HG02938 (cell line): ENCODE results near the gene SLC10A6.

ENCODE experiments used
- ATAC-seq: cut with Tn5 transposase; IDR thresholded peaks from one replicate; pipeline ENCODE4 v1.9.1; 2021; ENCODE audit warnings: mild to moderate bottlenecking, moderate library complexity; ENCODE audit not compliant: unreplicated experiment

The SLC10A6 gene

DNA sequence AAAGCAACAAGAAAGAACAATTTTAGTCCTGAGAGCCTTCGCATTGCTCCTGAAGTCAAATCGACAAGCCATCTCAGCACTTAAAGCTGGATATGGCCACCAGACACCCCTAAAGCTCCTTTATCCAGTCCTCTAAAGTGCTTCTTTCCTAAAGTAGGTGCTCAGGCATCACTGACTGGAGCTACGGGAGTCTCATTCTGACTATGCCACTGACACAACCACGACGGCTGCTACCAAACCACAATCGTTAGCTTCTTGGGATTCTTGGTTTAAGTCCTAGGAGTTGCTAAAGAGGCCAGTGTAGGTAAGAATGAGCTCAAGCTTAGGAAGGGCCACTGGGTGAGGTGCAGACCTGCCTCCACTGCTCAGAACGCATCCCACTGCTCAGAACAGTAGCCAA lies 1.0 kb downstream of the SLC10A6 start:
- ATAC-seq: no peak

DNA sequence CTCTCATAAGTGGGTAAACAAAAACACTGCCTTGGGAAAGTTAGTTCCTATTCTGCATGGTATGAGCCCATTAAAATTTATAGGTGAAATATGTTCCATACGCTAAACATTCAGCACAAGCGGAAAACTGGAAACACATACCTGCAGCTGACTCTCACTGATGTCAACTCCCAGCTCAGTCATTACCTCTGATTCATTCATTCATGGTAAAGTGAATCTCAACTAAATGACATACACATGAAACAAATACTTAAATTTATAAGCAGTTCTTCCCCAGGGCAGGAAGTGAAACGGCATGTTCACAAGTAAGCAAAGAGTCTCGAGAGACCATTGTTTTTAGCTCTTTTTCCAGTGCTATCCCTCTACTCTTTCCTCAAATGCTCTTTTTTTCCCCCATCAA lies 1.6 kb downstream of the SLC10A6 start:
- no peak for ATAC-seq

DNA sequence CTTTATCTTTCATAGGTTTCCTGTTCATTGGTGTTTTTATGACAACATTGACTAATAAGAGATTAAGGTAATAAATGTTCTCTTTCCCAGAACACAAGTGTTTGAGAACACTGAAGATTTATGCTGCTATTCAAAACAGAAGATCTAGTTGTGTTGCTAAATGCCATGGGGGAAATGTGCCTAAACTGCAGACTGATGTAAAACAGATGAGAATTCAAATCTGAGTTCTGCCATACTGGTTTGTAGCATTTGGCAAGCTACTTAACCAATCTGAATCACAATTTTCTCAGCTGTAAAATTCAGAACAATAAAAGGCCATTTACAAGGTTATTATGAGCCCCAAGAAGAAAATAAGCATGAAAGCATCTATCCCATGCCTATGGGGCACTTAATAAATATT lies 2.3 kb downstream of the SLC10A6 start:
- ATAC-seq: no peak

DNA sequence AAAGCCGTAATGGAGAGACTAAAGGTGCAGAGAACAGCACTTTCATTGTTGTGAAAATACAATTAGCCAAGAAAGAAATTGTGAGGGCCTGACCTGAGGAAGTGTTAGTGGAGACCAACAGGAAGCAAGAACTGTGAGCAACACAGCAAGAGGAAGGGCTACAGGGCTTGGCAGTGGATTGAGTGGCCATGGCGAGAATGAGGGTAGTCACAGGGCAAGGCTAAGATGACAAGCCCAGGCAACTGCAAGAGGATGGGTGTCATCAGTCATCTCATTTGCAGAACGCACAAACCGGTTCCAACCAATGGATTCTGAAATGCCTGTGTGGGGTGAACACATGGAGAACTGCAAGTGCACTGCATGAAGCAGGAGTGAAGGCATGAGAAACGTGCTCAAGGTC lies 3.6 kb downstream of the SLC10A6 start:
- ATAC-seq: no peak

DNA sequence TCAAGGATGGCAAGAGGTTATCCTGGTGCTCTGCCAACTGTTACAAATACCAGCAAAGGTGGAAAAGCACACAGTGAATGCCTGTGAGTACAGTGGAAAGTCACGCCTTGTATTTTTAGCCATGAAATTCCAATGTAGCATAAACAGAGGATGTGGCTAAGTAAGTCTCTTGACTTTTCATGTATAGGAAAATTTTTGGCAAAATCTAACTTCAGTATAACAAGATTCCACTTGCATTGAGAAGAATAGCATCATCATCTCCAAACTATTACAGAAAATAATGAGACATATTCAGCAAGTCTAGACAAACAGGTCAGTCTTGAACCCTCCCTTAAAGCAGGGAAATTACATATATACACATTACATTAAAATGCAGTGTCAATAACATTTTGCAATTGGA lies 7.9 kb downstream of the SLC10A6 start:
- no peak for ATAC-seq

DNA sequence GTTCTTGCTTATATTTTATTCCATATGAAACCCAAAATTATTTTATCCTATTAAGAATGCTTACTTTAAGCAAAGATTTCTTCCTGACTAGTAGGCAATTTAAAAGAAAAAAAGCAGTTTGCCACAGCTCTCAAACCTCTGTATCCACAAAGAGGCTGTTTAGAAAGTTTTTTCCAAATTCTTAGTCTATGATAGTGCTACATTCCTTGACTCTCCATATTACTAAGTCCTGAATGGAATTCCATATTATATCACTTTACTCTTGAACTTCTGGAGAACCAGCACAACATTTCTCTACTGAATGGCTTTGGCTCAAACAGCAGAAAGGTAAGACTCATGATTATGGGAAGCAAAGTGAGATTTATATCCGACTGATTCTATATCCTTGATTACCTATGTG lies 8.3 kb downstream of the SLC10A6 start:
- no peak for ATAC-seq

DNA sequence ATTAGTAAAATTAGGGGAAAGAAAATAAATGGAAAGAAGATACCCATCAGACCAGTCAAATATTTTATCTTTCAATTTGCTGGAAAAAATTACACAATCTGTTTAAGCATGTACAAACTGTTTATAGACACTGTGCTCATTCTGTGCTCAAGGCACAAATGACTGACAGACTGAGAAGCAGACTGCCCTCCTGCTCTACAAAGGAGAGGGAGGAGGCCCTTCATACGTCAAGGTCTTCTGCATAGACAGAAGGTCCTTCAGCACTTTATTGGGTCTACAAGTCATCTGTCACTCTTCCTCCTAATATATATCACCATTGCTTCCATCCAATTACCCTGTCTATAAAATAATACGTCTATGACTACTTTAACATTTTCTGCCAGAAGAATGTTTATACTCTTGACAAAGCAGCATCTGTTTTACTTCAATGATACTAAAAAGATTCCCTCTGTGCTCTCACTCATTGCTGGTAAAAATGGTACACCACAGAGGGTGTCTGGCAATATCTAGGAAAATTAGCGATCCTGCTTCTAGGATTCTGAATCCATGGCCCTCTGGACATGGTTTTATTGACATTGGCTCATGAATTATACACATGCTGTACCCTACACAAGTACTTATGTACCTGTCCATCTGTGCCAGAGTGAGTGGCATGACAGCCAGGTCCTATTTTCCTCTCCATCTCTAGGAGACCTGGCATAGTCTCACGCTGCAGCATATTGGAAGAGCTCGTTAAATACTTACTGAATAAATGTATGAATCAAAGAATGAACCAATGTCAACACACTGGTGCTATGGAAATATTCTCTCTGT lies 11.3 kb downstream of the SLC10A6 start:
- no peak for ATAC-seq

DNA sequence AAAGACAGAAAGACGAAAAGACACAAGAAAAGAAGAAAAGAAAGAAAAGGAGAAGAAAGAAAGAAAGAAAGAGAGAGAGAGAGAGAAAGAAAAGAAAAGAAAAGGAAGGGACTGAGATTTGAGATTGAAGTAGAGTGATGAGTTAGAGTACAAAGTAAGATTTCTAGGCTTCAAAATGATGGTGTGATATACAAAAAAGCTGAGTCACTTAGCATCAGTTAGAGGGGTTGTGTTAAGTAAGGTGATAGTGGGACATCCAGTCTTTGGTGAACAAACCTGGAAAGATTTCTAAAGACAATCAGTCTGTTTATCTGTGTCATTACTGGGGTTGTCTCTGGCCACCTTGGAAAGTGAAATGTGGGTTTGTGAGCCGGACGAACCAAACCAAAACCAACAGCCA lies 13.5 kb downstream of the SLC10A6 start:
- no peak for ATAC-seq

DNA sequence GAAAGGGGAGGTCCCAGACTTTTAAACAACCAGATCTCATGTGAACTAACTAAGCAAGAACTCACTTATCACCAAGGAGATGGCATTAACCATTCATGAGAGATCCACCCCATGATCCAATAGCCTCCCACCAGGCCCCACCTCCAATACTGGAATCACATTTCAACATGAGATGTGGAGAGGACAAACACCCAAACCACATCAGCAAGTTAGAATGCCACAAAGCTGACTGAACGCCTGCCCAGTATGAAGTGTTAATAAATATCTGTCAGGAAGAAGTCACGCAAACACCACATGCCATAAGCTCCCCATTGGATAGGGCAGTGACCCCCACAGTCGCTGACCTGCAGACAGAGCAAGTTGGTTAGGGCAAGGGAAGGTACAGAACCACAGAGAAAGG lies 14.3 kb downstream of the SLC10A6 start:
- no peak for ATAC-seq

DNA sequence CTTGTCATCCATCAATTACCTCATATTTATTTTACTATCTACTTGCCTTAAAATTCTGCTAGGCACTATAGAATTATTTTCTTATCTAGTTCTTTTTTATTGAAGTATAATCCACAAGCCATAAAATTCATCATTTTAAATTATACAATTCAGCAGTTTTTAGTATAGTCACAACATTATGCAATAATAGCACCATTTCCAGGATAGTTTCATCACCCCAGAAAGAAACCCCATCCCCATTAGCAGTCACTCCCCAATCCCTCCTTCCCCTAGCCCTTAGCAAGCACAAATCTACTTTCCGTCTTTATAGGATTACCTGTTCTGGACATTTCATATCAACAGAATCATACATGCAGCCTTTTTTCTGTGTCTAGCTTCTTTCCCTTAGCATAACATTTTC lies 15.6 kb downstream of the SLC10A6 start:
- ATAC-seq: no peak

DNA sequence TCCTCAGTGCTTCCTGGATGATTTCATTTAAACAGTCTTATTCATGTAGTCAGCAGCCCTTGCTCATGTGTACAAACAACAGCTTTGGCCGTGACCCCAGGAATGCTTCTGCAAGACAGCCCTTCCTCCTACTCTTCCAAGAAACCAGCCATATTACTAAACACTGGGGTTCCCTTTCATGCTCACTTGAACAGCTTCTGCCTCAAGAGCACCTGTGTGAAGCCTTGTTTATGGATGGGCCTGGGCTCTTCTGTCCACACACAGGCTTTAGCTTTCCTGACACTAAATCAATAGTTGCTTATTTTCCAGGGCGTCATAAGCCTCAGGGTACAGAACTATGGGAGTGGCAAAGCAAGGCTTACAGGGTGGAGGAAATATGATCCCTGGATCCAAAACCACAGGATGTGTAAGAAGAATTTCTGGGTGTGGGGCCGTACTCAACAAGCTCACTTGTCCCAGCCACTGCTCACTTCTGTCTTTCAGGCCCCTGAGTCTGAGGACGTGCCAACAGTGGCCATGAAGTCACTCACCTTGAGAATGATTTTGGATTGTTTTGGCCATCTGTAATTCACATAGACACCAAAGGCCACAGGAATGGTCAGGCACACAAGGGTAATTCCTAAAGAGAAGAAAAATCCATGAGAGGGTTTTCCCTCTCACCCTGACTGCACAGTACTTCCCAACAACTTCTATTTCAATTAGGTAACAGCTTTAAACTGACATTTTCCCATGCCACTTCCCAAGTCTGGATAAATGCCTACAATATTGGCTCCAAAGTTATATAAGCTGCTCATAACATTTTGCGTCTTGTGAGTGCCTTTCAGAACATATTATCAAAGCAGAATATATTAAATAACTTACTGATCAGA lies 17.7 kb downstream of the SLC10A6 start:
- ATAC-seq: no peak

DNA sequence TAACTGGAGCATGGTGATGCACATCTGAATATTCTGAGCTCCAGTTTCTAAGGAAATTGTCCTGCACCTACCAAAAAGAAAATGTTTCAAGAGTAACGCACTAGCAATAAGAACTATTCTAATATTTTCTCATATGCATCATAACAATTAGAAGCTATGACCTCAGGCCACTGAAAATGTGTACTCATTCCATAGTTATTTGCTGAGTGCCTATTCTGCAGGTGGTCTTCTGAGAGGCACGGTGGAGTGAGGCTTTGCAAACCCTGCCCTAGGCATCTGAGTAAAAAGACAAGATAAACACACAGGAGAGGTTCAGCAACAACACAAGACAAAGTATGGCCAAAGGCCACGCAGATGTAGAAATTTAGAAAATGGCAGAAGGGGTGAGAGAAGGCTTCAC lies 23.7 kb downstream of the SLC10A6 start:
- no peak for ATAC-seq

DNA sequence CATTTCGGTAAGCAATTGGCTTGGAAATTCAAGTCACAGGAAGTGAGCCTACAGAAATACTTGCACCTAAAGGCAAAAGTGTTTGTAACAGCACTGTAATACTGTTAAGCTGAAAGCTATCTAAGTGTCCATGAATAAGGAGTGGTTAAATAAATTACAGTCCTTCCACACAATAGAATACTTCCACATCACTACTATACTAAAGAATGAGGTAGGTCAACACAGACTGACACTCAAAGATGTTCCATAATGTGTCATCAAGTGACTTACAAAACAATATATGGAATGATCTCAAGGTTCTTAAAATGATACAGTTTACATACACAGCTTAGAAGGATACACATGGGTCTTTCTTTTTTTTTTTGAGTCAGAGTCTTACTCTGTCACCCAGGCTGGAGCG lies 27.0 kb downstream of the SLC10A6 start:
- ATAC-seq: no peak

DNA sequence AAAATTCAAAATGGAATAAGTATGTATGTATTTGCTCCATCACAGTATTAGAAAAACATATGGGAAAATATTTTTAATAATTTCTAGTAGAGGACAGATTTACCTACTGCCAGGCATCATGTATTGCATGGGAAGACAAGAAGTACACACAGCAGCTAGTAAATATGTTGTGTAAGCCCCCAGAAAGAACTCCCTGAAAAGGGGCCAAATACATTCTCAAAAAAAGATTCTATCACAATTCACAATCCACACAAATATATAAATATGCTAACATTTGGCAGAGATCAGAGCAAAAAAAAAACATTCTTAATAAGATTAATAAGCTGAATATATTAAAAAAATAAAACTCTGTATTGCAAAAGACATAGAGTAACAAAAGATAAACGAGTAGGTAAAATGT lies 28.0 kb downstream of the SLC10A6 start:
- ATAC-seq: no peak

DNA sequence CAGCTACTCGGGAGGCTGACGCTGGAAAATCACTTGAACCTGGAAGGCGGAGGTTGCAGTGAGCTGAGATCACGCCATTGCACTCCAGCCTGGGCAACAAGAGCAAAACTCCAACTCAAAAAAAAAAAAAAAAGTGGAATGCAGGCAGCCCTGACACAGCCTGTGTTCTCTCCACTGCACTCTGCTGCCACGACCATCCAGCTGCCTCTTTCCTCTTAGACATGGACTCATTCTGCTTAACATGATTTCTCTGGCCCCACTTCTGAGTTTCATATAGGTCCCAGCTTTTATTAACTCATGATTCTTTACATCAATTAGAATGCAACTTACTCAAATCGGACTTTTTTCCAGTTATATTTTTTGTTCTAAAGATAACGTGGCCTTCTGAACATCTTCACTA lies 29.6 kb downstream of the SLC10A6 start:
- no peak for ATAC-seq

DNA sequence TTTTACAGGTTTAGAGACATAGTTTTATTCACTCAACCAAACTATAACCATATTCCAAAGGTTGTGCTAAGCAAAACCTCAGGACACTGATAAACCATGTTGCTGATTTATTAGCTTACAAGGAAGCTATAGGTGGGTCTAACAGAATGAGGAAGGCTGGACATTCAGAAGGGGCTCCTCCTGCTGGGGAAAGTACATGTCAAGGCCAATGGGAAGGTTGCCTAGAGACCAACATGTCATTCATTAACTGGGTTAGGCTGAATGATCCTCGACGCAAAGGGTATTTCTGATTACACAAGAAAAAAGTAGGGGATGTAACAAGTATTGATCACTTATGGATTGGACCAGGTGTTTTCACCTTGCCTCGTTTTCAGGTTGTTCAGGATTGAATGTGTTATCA lies 30.3 kb downstream of the SLC10A6 start:
- ATAC-seq: no peak

DNA sequence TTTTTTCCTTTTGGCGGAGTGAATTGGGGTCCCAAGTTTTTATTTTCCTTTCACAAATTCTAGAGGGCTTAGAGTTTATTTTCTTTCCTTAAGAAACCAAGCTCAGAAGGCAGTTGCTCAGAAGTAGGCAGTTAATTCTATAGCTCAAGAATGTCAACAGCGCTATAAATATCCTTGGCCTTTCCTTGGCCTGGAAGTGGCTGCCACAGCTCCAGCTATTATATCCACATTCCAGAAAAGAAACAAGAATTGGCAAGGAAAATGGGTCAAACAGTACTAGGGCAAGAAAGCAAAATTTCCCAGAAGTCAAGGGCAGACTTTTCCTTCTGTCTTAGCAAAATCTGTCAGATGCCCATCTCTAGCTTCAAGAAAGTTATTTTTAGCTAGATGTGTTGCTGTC lies 31.0 kb downstream of the SLC10A6 start:
- ATAC-seq: no peak

DNA sequence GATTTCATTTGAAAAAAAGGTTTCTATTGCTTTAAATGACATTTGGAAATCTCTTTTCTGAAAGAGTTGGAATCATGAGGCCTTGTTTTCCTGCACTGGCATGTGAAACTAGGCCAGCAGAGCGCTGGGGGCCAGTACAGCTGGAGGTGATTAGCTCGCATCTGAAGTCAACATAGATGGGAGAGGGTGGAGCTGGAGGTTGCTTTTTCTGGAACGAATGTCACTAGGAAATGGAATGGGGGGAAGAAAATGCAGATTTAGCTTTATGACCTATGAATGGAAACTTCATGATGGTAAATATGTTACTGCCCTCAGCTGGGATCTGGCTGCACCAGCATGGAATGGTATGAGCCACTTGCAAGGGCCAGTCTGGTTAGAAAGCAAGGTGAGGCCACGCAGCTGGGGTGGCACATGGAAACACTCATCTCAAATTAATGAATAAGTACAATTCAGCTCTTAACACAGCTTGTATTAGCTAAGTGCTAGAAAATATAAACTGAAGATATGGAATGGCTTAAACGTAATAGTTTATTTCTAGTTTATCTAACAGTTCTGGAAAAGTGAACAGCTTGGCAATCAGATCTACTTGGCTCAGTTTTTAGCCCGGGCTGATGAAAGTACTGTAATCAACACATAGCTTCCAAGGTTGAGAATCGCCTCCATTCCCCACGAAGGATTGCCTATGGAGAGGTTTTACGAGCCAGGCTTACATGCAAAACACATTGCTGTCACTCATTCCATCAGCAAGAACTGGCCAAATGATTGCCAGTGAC lies 32.5 kb downstream of the SLC10A6 start:
- ATAC-seq: no peak

DNA sequence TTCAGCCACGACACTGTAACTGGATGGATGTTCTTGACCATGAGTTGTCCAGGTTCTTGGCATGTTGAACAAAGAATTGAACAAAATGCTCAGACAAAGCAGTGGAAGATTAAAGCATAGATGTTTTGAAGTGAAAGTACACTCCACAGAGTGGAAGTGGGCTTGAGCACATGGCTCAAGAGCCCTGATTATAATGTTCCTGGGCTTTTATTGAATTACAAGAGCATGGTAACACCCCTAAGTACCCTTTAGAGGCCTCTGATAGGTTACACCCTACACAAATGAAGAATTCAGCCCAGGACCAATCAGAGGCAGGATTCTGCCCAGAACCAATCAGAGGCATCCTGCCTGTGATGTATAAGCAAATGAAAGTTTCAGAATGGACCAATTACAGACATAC lies 33.5 kb downstream of the SLC10A6 start:
- no peak for ATAC-seq

DNA sequence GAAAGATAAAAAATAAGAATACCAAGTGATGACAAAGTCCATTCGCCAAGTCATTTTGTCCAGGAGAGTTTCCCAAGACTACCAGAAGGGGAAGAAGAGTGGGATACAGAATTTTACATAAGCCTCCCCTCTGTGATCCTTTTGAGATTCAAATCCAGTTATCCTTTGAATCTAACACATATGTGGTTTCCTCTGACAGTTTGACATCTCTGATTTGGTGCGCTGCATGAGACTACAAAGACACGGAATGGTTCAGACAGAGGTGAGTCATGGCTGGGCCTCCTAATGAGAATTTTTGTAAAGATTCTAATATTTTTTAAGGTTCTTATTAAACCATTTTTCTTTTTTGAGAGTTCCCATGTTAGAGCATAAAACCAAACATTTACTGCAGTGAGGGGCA lies 38.3 kb downstream of the SLC10A6 start:
- no peak for ATAC-seq

DNA sequence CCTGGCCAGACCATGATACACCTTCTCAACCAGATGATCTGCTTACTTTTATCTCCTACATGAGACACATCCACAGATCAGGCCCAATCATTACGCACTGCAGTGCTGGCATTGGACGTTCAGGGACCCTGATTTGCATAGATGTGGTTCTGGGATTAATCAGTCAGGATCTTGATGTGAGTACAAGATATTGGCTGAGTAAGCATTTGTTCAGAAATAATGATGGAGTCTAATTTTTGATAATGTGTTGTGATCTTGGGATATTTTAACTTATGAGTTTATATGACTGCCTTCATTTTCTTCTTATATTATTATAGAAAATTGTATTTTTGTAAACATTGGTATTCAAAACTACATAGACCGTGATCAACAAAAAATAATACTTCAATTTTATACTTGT lies 39.4 kb downstream of the SLC10A6 start:
- ATAC-seq: no peak

DNA sequence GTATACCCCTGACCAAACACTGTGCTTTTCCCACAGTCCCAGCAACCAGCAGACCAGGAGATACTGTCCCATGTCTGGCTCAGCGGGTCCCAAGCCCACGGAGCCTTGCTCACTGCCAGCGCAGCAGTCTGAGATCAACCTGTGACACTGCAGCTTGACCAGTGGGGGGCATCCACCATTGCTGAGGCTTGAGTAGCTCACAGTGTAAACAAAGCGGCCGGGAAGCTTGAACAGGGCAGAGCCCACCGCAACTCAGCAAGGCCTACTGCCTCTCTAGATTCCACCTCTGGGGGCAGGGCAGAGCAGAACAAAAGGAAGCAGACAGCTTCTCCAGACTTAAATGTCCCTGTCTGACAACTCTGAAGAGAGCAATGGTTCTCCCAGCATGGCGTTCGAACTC lies 58.1 kb downstream of the SLC10A6 start:
- no peak for ATAC-seq
